ENCODE data around the gene ATP9B. TPM values are rescaled to one million over a fixed set of nuclear protein-coding genes. Genes with fewer than 3 reads are reported as not detected.
"Not testable (repeated sequence)": the region's sequence is repeated elsewhere in the genome, so short reads cannot be mapped to it uniquely, and the experiment has no call there.

Gene ATP9B
- total and polyA plus RNA-seq, 3 donors from 2014 or later, result 32.4 to 113 (median 78.2) TPM

- DNase-seq, result no peak
- intact Hi-C loops (cut with DNase I; ENCODE audit: low total_unique reads), result no loop called here
- TF ChIP-seq POLR2A (IDR thresholded peaks at IDR 0.05) (no peak), CTCF (IDR thresholded peaks at IDR 0.05) (no peak)
- Histone ChIP-seq H3K27me3 (no peaks in the 10 kb centered on the region), H3K4me1 (no peaks in the 10 kb centered on the region), H3K27ac (no peak overlapping the region), H3K36me3 (ENCODE audit: low read depth, missing control alignments) (no peaks in the 10 kb centered on the region), H3K4me3 (no peak overlapping the region), H3K9me3 (no peaks in the 10 kb centered on the region)
- 88 to 89% methylated on average over 7 to 8 of the region's 8 CpGs for WGBS, 2 donors
Measured at GRCh38 chr18:79326413-79327198, 257.4 kb downstream of the ATP9B start.

DNA sequence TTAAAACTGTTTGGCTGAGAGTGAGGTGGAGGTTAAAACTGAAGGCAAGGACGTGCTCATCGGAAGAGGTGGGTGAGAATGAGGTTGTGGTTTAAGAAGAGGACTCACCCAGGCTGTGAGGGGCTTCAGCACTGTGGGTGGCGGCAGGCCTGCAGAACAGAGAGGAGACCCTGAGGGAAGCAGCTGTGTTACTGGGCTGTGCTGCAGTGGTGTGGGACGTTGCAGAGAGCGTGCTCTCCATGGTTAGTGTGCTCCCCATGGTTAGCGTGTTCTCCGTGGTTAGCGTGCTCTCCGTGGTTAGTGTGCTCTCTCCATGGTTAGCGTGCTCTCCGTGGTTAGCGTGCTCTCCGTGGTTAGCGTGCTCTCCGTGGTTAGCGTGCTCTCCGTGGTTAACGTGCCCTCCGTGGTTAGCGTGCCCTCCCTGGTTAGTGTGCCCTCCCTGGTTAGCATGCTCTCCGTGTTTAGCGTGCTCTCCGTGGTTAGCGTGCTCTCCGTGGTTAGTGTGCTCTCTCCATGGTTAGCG, 258.1 kb downstream of the ATP9B start:
- WGBS, 2 donors, result 89 to 93% methylated on average over 23 to 26 of the region's 26 CpGs

DNA sequence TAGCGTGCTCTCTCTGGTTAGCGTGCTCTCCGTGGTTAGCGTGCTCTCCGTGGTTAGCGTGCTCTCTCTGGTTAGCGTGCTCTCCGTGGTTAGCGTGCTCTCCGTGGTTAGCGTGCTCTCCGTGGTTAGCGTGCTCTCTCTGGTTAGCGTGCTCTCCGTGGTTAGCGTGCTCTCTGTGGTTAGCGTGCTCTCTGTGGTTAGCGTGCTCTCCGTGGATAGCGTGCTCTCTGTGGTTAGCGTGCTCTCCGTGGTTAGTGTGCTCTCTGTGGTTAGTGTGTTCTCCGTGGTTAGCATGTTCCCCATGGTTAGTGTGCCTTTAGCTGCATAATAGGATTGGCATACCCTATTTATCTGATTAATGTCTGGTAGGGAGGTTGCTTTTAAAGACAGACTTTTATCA, 258.7 kb downstream of the ATP9B start:
- H3K27me3 ChIP-seq; DNase-seq; H3K4me3 ChIP-seq; H3K27ac ChIP-seq; H3K4me1 ChIP-seq; intact Hi-C loops (cut with DNase I; ENCODE audit: low total_unique reads); H3K36me3 ChIP-seq (ENCODE audit: low read depth, missing control alignments); H3K9me3 ChIP-seq: not testable (repeated sequence)
- 90 to 94% methylated on average over 22 to 23 of the region's 23 CpGs for WGBS, 2 donors

More for the DNA sequence above, 258.1 kb downstream of the ATP9B start:
- H3K9me3 ChIP-seq, result no peaks in the 10 kb centered on the region
- no peak for DNase-seq
- intact Hi-C loops (cut with DNase I; ENCODE audit: low total_unique reads), result no loop called here
- H3K36me3 ChIP-seq (ENCODE audit: low read depth, missing control alignments), result no peaks in the 10 kb centered on the region
- TF ChIP-seq CTCF (IDR thresholded peaks at IDR 0.05) (no peak), POLR2A (IDR thresholded peaks at IDR 0.05) (no peak)
- H3K27ac ChIP-seq, result no peak overlapping the region
- H3K4me1 ChIP-seq, result no peaks in the 10 kb centered on the region
- H3K4me3 ChIP-seq, result no peak overlapping the region
- H3K27me3 ChIP-seq, result no peaks in the 10 kb centered on the region

GRCh38 chr18:79328887-79329286, 259.7 kb downstream of the ATP9B start:
- no peak overlapping the region for H3K27ac ChIP-seq
- no peaks in the 10 kb centered on the region for H3K9me3 ChIP-seq
- no peak overlapping the region for H3K4me3 ChIP-seq
- no peak for DNase-seq
- no peak for TF ChIP-seq POLR2A (IDR thresholded peaks at IDR 0.05)
- H3K4me1 ChIP-seq, result no peaks in the 10 kb centered on the region
- intact Hi-C loops (cut with DNase I; ENCODE audit: low total_unique reads), result no loop called here
- H3K27me3 ChIP-seq, result no peaks in the 10 kb centered on the region
- no peaks in the 10 kb centered on the region for H3K36me3 ChIP-seq (ENCODE audit: low read depth, missing control alignments)
- WGBS, 2 donors, result 94 to 97% methylated on average over 7 to 12 of the region's 12 CpGs

DNA sequence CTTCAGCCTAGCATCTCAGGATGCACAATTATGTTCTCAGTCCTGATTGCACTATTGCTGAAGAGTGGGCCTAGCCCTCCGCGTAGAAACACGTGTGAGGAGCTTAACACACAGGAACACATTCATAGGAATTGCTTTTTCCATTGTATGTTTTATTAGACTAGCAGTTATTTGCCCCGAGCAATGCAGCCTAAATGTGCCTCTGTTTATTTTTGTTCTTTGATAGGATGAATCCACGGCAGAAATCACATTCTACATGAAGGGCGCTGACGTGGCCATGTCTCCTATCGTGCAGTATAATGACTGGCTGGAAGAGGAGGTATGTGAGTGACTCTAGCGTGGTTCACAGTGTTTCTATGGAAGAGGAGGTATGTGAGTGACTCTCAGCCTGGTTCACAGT, 260.6 kb downstream of the ATP9B start:
- Histone ChIP-seq H3K36me3 (ENCODE audit: low read depth, missing control alignments) (no peaks in the 10 kb centered on the region), H3K4me3 (no peak overlapping the region), H3K27ac (no peak overlapping the region), H3K9me3 (no peaks in the 10 kb centered on the region), H3K27me3 (no peaks in the 10 kb centered on the region), H3K4me1 (no peaks in the 10 kb centered on the region)
- TF ChIP-seq CTCF (IDR thresholded peaks at IDR 0.05) (no peak), POLR2A (IDR thresholded peaks at IDR 0.05) (no peak)
- intact Hi-C loops (cut with DNase I; ENCODE audit: low total_unique reads), result no loop called here
- WGBS, 2 donors, result 95 to 97% methylated on average over 9 of the region's 9 CpGs
- DNase-seq, result no peak

DNA sequence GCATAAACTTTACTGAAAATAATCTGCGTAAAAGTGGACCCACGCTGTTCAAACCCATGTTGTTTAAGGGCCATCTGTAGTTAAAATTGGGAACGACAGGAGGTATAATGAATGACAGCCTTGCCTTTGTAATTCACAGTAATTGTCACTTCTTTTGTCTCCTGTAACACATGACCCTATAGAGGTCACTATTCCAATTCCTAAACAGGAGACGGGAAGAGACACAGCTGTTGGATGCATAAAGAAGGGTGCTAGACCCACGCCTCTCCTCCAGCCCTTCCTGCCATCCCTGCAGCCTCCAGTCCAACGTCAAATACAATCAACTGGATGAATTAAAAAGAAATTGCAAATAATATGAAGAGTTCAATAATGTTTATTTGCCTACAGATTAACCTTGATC, 263.5 kb downstream of the ATP9B start:
- TF ChIP-seq POLR2A (IDR thresholded peaks at IDR 0.05) (no peak), CTCF (IDR thresholded peaks at IDR 0.05) (no peak)
- intact Hi-C loops (cut with DNase I; ENCODE audit: low total_unique reads), result no loop called here

More for the DNA sequence above, 263.5 kb downstream of the ATP9B start:
- Histone ChIP-seq H3K27me3 (no peaks in the 10 kb centered on the region), H3K27ac (no peak overlapping the region), H3K36me3 (ENCODE audit: low read depth, missing control alignments) (no peaks in the 10 kb centered on the region), H3K4me3 (no peak overlapping the region), H3K9me3 (no peaks in the 10 kb centered on the region), H3K4me1 (no peaks in the 10 kb centered on the region)
- DNase-seq, result no peak
- 89 to 91% methylated on average over 6 of the region's 6 CpGs for WGBS, 2 donors
